ENCODE results near the gene LMO1. TPM values are rescaled to one million over a fixed set of nuclear protein-coding genes. Genes with fewer than 3 reads are reported as not detected.

The LMO1 gene
- total RNA-seq, 4 donors from 2014 or later, result not detected

- H3K4me3 ChIP-seq, result no peak overlapping the region
- DNase-seq, result no peak
- TF ChIP-seq POLR2A (IDR thresholded peaks at IDR 0.05) (no peak), CTCF (IDR thresholded peaks at IDR 0.05) (no peak)
- no peaks in the 10 kb centered on the region for H3K36me3 ChIP-seq
- H3K9me3 ChIP-seq, result no peaks in the 10 kb centered on the region
- H3K4me1 ChIP-seq, result no peaks in the 10 kb centered on the region
- H3K27ac ChIP-seq, result no peak overlapping the region
- no peaks in the 10 kb centered on the region for H3K27me3 ChIP-seq
- intact Hi-C loops (cut with DNase I; ENCODE audit: low total_unique reads), result no loop called here
Observed at GRCh38 chr11:8234910-8235309, 28.8 kb downstream of the LMO1 start.

DNA sequence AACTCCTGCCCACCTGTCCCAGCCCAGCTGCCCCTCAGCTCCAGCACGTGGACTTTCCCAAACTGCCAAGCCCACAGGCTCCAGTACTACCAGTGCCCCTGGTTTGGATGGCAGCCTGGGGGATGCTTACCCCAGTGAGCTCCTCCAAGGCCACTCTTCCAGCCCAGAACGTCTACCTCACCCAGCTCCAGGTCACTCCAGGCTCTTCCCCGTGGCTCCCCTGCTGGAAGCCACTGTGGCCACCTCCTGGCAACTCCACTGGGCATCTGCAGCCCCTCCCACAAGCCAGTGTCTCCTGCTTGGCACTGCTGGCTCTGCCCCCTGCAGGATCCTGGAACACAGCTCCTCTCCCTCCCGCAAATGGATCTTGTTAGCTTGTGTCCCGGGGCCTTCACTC lies 29.3 kb downstream of the LMO1 start:
- no peaks in the 10 kb centered on the region for H3K4me1 ChIP-seq
- no peak for DNase-seq
- no peaks in the 10 kb centered on the region for H3K9me3 ChIP-seq
- no peak overlapping the region for H3K4me3 ChIP-seq
- no peaks in the 10 kb centered on the region for H3K36me3 ChIP-seq
- TF ChIP-seq POLR2A (IDR thresholded peaks at IDR 0.05) (no peak), CTCF (IDR thresholded peaks at IDR 0.05) (no peak)
- intact Hi-C loops (cut with DNase I; ENCODE audit: low total_unique reads), result no loop called here
- H3K27ac ChIP-seq, result no peak overlapping the region
- no peaks in the 10 kb centered on the region for H3K27me3 ChIP-seq

- no peak for DNase-seq
- intact Hi-C loops (cut with DNase I; ENCODE audit: low total_unique reads), result no loop called here
- TF ChIP-seq CTCF (IDR thresholded peaks at IDR 0.05), result no peak
- no peak for TF ChIP-seq POLR2A (IDR thresholded peaks at IDR 0.05)
- no peaks in the 10 kb centered on the region for H3K9me3 ChIP-seq
- no peaks in the 10 kb centered on the region for H3K36me3 ChIP-seq
- no peak overlapping the region for H3K4me3 ChIP-seq
- H3K4me1 ChIP-seq, result no peaks in the 10 kb centered on the region
- H3K27ac ChIP-seq, result no peak overlapping the region
- no peaks in the 10 kb centered on the region for H3K27me3 ChIP-seq
Observed at GRCh38 chr11:8233691-8234424, 29.8 kb downstream of the LMO1 start.

GRCh38 chr11:8232849-8233606 lies 30.6 kb downstream of the LMO1 start:
- Histone ChIP-seq H3K27me3 (no peaks in the 10 kb centered on the region), H3K9me3 (no peaks in the 10 kb centered on the region), H3K27ac (no peak overlapping the region), H3K36me3 (no peaks in the 10 kb centered on the region), H3K4me1 (no peaks in the 10 kb centered on the region), H3K4me3 (no peak overlapping the region)
- TF ChIP-seq POLR2A (IDR thresholded peaks at IDR 0.05), result no peak
- TF ChIP-seq CTCF (IDR thresholded peaks at IDR 0.05), result no peak
- DNase-seq, result no peak
- intact Hi-C loops (cut with DNase I; ENCODE audit: low total_unique reads), result no loop called here

GRCh38 chr11:8232414-8232813 lies 31.3 kb downstream of the LMO1 start:
- intact Hi-C loops (cut with DNase I; ENCODE audit: low total_unique reads), result no loop called here
- H3K9me3 ChIP-seq, result no peaks in the 10 kb centered on the region
- H3K4me3 ChIP-seq, result no peak overlapping the region
- H3K36me3 ChIP-seq, result no peaks in the 10 kb centered on the region
- H3K4me1 ChIP-seq, result no peaks in the 10 kb centered on the region
- TF ChIP-seq POLR2A (IDR thresholded peaks at IDR 0.05) (no peak), CTCF (IDR thresholded peaks at IDR 0.05) (no peak)
- no peak overlapping the region for H3K27ac ChIP-seq
- no peaks in the 10 kb centered on the region for H3K27me3 ChIP-seq
- DNase-seq, result no peak
